ENCODE data around the gene ROR2.

GRCh38 chr9:91757782-91758181, 192.2 kb downstream of the ROR2 start:
- TF ChIP-seq CTCF (IDR thresholded peaks at IDR 0.05; ENCODE audit: borderline replicate concordance, extremely low read depth, low read length, poor library complexity, severe bottlenecking) (no peak), EZH2 (IDR thresholded peaks at IDR 0.05; ENCODE audit: borderline replicate concordance, low read depth, low read length, severe bottlenecking) (no peak)
